ENCODE results near the gene NR5A2. TPM values are rescaled to one million over a fixed set of nuclear protein-coding genes. Genes with fewer than 3 reads are reported as not detected.

The NR5A2 gene
- total RNA-seq, 1 experiment from 2014 or later: 2.1 TPM

- CTCF ChIA-PET: interaction anchor here (0.6 kb wide), 1 partner anchor 1427 kb away, joined by 7 read pairs; no protein-coding TSS in a partner anchor
- peak; percentile 17 to 77 for DNase-seq
- Histone ChIP-seq H3K4me3 (no peak overlapping the region), H3K9me2 (ENCODE audit: insufficient read depth) (no peaks in the 10 kb centered on the region), H3K27ac (0 out of 2 replicates have a peak overlapping the region, but pooled peaks have one; percentile 31), H3F3A (ENCODE audit: insufficient read depth, low read depth) (peaks cover 32% of the 10 kb centered on the region), H2AFZ (no peak overlapping the region), H3K36me3 (ENCODE audit: low read depth) (no peaks in the 10 kb centered on the region), H3K79me2 (ENCODE audit: low read depth) (no peaks in the 10 kb centered on the region), H3K27me3 (ENCODE audit: insufficient read depth, low read depth) (no peaks in the 10 kb centered on the region), H3K4me2 (peak overlapping the region; percentile 45; the same call in 1 of the 2 replicates), H4K20me1 (ENCODE audit: insufficient read depth) (no peaks in the 10 kb centered on the region), H3K9me3 (ENCODE audit: insufficient read depth, low read depth) (0 out of 2 replicates have a peak, but pooled peaks cover 4% of the 10 kb centered on the region), H3K4me1 (replicated peaks; ENCODE audit: insufficient read depth) (peaks cover 40% of the 10 kb centered on the region)
- no TSS peak for BruUV-seq (replicated peaks)
- TF ChIP-seq, protein P1, sequence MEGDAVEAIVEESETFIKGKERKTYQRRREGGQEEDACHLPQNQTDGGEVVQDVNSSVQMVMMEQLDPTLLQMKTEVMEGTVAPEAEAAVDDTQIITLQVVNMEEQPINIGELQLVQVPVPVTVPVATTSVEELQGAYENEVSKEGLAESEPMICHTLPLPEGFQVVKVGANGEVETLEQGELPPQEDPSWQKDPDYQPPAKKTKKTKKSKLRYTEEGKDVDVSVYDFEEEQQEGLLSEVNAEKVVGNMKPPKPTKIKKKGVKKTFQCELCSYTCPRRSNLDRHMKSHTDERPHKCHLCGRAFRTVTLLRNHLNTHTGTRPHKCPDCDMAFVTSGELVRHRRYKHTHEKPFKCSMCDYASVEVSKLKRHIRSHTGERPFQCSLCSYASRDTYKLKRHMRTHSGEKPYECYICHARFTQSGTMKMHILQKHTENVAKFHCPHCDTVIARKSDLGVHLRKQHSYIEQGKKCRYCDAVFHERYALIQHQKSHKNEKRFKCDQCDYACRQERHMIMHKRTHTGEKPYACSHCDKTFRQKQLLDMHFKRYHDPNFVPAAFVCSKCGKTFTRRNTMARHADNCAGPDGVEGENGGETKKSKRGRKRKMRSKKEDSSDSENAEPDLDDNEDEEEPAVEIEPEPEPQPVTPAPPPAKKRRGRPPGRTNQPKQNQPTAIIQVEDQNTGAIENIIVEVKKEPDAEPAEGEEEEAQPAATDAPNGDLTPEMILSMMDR (conservative IDR thresholded peaks at IDR 0.05): no peak
- TF ChIP-seq EZH2 (IDR thresholded peaks at IDR 0.05; ENCODE audit: low read depth): no peak
- intact Hi-C loops (cut with micrococcal nuclease; ENCODE audit: unreplicated experiment): loop anchor here (5.0 to 10.0 kb wide), 2 partner anchors 173 to 444 kb away; no protein-coding TSS in a partner anchor
- POLR2A ChIA-PET (ENCODE audit: unreplicated experiment): interaction anchor here (0.7 kb wide), 2 partner anchors 21 to 298 kb away, joined by 3 read pairs; no protein-coding TSS in a partner anchor
These were observed 104.1 kb downstream of the NR5A2 start for GRCh38 chr1:200131551-200132125.

DNA sequence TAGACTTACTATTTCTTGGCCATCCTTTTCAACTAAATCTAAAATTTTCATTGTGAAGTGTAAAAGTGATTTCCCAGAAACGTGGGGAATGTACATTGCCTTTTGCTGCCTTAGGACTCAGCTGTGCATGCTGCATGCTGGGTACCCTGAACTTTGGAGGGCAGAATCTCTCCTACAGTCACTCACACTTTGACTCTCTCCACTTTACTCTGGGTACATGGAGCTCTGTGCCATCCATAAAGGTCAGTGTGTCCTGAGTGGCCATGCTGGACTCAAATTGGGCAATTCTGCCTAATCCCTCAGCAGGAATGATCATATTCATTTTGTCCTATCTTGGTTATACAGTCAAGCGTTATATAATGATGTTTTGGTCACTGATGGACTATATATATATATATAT is 105.6 kb downstream of the NR5A2 start:
- H3F3A ChIP-seq (ENCODE audit: insufficient read depth, low read depth): peaks cover 32% of the 10 kb centered on the region
- intact Hi-C loops (cut with micrococcal nuclease; ENCODE audit: unreplicated experiment): loop anchor here (5.0 to 10.0 kb wide), 2 partner anchors 172 to 446 kb away; no protein-coding TSS in a partner anchor
- H3K4me2 ChIP-seq: no peak overlapping the region
- H3K36me3 ChIP-seq (ENCODE audit: low read depth): no peaks in the 10 kb centered on the region
- TF ChIP-seq, protein P1 (conservative IDR thresholded peaks at IDR 0.05): no peak
- TF ChIP-seq EZH2 (IDR thresholded peaks at IDR 0.05; ENCODE audit: low read depth): no peak
- DNase-seq: no peak
- 0 out of 2 replicates have a peak, but pooled peaks cover 4% of the 10 kb centered on the region for H3K9me3 ChIP-seq (ENCODE audit: insufficient read depth, low read depth)
- H3K4me1 ChIP-seq (replicated peaks; ENCODE audit: insufficient read depth): peaks cover 40% of the 10 kb centered on the region
- H3K4me3 ChIP-seq: no peak overlapping the region
- no TSS peak for BruUV-seq (replicated peaks)
- ChIA-PET CTCF (no interaction called here), POLR2A (ENCODE audit: unreplicated experiment) (no interaction called here)
- no peaks in the 10 kb centered on the region for H3K27me3 ChIP-seq (ENCODE audit: insufficient read depth, low read depth)
- no peaks in the 10 kb centered on the region for H3K79me2 ChIP-seq (ENCODE audit: low read depth)
- H3K9me2 ChIP-seq (ENCODE audit: insufficient read depth): no peaks in the 10 kb centered on the region
- no peak overlapping the region for H3K27ac ChIP-seq
- no peaks in the 10 kb centered on the region for H4K20me1 ChIP-seq (ENCODE audit: insufficient read depth)
- H2AFZ ChIP-seq: no peak overlapping the region

GRCh38 chr1:200134116-200134515 is 106.6 kb downstream of the NR5A2 start:
- intact Hi-C loops (cut with micrococcal nuclease; ENCODE audit: unreplicated experiment): loop anchor here (5.0 to 10.0 kb wide), 2 partner anchors 171 to 447 kb away; no protein-coding TSS in a partner anchor
- Histone ChIP-seq H3K79me2 (ENCODE audit: low read depth) (no peaks in the 10 kb centered on the region), H3K9me2 (ENCODE audit: insufficient read depth) (no peaks in the 10 kb centered on the region), H3F3A (ENCODE audit: insufficient read depth, low read depth) (peaks cover 31% of the 10 kb centered on the region), H3K36me3 (ENCODE audit: low read depth) (no peaks in the 10 kb centered on the region), H4K20me1 (ENCODE audit: insufficient read depth) (no peaks in the 10 kb centered on the region), H3K9me3 (ENCODE audit: insufficient read depth, low read depth) (0 out of 2 replicates have a peak, but pooled peaks cover 4% of the 10 kb centered on the region), H3K4me3 (no peak overlapping the region), H3K4me2 (no peak overlapping the region), H3K27me3 (ENCODE audit: insufficient read depth, low read depth) (no peaks in the 10 kb centered on the region), H2AFZ (no peak overlapping the region), H3K4me1 (replicated peaks; ENCODE audit: insufficient read depth) (peaks cover 37% of the 10 kb centered on the region), H3K27ac (no peak overlapping the region)
- CTCF ChIA-PET: no interaction called here
- POLR2A ChIA-PET (ENCODE audit: unreplicated experiment): interaction anchor here (0.6 to 0.7 kb wide), 2 partner anchors 54 to 395 kb away, joined by 4 to 6 read pairs; no protein-coding TSS in a partner anchor
- no peak for DNase-seq
- no TSS peak for BruUV-seq (replicated peaks)
- TF ChIP-seq, protein P1 (conservative IDR thresholded peaks at IDR 0.05): no peak
- TF ChIP-seq EZH2 (IDR thresholded peaks at IDR 0.05; ENCODE audit: low read depth): no peak

Data from PC-9 (cell line).